Measurements from ENCODE around the gene SLC12A3.

The SLC12A3 gene

GRCh38 chr16:56864960-56865359 is at the start of gene SLC12A3:
SLC12A3 (plus strand) TSS chr16:56865207; CDS start chr16:56865236, 29 bp downstream.
- no peak for FAIRE-seq

GRCh38 chr16:56815721-56816120 is 49.3 kb upstream of the SLC12A3 start:
- no peak for FAIRE-seq

- FAIRE-seq = no peak
These were observed 48.0 kb upstream of the SLC12A3 start for GRCh38 chr16:56817056-56817455.

GRCh38 chr16:56817938-56818337 is 47.1 kb upstream of the SLC12A3 start:
- FAIRE-seq = no peak

- no peak for FAIRE-seq
These were observed 41.8 kb upstream of the SLC12A3 start for GRCh38 chr16:56823081-56823733.

GRCh38 chr16:56824331-56824730 is 40.7 kb upstream of the SLC12A3 start:
- FAIRE-seq = no peak

- no peak for FAIRE-seq
These were observed 40.2 kb upstream of the SLC12A3 start for GRCh38 chr16:56824804-56825203.

- no peak for FAIRE-seq
These were observed 39.2 kb upstream of the SLC12A3 start for GRCh38 chr16:56825826-56826225.

- no peak for FAIRE-seq
These were observed 36.4 kb upstream of the SLC12A3 start for GRCh38 chr16:56828647-56829046.

GRCh38 chr16:56830669-56831068 is 34.3 kb upstream of the SLC12A3 start:
- FAIRE-seq = no peak

- FAIRE-seq = no peak
These were observed 32.2 kb upstream of the SLC12A3 start for GRCh38 chr16:56832768-56833167.

- no peak for FAIRE-seq
These were observed 31.6 kb upstream of the SLC12A3 start for GRCh38 chr16:56833243-56833970.

- no peak for FAIRE-seq
These were observed 29.7 kb upstream of the SLC12A3 start for GRCh38 chr16:56835320-56835719.

GRCh38 chr16:56836410-56837230 is 28.4 kb upstream of the SLC12A3 start:
- no peak for FAIRE-seq

- FAIRE-seq = no peak
These were observed 26.2 kb upstream of the SLC12A3 start for GRCh38 chr16:56838622-56839337.

- FAIRE-seq = no peak
These were observed 23.8 kb upstream of the SLC12A3 start for GRCh38 chr16:56841233-56841632.

GRCh38 chr16:56841659-56842058 is 23.3 kb upstream of the SLC12A3 start:
- no peak for FAIRE-seq

GRCh38 chr16:56842133-56842532 is 22.9 kb upstream of the SLC12A3 start:
- FAIRE-seq = no peak

GRCh38 chr16:56844056-56844455 is 21.0 kb upstream of the SLC12A3 start:
- no peak for FAIRE-seq

GRCh38 chr16:56847173-56847910 is 17.7 kb upstream of the SLC12A3 start:
- FAIRE-seq = no peak

- no peak for FAIRE-seq
These were observed 16.7 kb upstream of the SLC12A3 start for GRCh38 chr16:56848029-56848936.

Measured in islet of Langerhans (tissue), 1 donor.